Measurements from ENCODE around the gene NKAP.
"Not testable (repeated sequence)": the region's sequence is repeated elsewhere in the genome, so short reads cannot be mapped to it uniquely, and the experiment has no call there.

Gene NKAP

DNA sequence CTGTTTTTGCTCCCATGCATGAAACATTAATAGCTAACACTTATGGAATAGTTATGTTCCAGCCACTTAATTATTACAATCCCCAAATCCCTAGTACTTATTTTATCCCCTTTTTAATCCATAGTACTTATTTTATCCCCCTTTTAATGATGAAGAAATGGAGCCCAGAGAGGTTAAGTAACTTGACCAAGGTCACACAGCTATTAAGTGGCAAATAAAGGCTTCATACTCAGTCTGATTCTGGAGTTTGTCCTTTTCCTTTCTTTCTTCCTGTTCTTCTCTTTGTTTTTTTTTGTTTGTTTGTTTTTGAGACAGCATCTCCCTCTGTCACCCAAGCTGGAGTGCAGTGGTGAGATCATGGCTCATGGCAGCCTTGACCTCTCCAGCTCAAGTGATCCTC is 2.2 kb downstream of the NKAP start:
- DNase-seq (ENCODE audit: low read depth in 1 of 2, low spot score in 1 of 2), result no peak

- DNase-seq (ENCODE audit: low read depth in 1 of 2, low spot score in 1 of 2), result no peak
Observed at GRCh38 chrX:119935215-119935874, 8.2 kb downstream of the NKAP start.

GRCh38 chrX:119922391-119922790 is 21.2 kb downstream of the NKAP start:
- not testable (repeated sequence) for DNase-seq (ENCODE audit: low read depth in 1 of 2, low spot score in 1 of 2)

GRCh38 chrX:119919835-119920585 is 23.5 kb downstream of the NKAP start:
- no peak for DNase-seq (ENCODE audit: low read depth in 1 of 2, low spot score in 1 of 2)

GRCh38 chrX:119917877-119918276 is 25.7 kb downstream of the NKAP start:
- no peak for DNase-seq (ENCODE audit: low read depth in 1 of 2, low spot score in 1 of 2)

GRCh38 chrX:119916310-119916709 is 27.2 kb downstream of the NKAP start:
- no peak for DNase-seq (ENCODE audit: low read depth in 1 of 2, low spot score in 1 of 2)

GRCh38 chrX:119900976-119901375 is 42.6 kb downstream of the NKAP start:
- DNase-seq (ENCODE audit: low read depth in 1 of 2, low spot score in 1 of 2), result no peak

DNA sequence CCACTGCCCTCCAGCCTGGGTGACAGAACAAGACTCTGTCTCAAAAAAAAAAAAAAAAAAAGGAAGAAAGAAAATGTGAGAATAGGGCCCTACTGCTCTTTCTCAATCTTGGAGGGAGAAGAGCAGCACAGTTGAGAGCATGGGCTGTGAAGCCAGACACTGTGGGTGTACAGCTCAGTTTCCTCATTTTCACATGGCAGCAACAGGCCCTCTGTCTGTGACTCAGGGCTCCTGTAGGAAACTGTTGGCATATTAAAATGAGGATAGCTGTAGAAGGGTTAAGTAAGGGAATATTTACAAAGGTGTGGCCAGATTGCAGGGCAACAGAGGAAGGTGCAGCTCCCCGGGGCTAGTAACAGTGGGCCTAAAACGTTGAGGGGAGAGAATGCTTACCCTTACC is 44.4 kb downstream of the NKAP start:
- DNase-seq (ENCODE audit: low read depth in 1 of 2, low spot score in 1 of 2), result no peak

DNA sequence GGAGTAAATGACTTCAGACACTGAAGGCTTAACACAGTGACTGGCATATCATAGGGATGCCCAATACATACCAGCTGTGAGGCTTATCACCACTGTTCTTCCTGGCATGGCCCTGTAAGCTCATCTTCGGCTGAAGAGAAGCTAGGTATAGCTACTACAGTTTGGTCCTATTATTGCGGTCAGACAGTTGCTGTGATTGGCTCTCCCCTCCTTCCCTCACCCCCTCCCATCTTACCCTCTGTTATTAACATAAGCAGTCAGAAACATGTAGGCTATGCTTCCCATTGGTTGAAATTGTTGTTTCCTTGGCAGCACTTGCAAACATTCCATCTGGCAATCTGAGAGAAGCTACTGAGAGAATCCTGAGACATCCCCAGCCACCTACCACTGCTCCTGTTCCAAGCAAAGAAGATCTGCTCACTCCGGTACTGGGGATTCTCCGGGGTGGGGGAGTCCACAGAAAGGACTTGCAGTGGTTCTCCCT is 47.7 kb downstream of the NKAP start, which contains the start of gene AKAP14:
Gene AKAP14 (plus strand): TSS at position 51 of the 484 bp plus-strand sequence. CDS start 7,331 bp downstream, outside the sequence.
- no peak for DNase-seq (ENCODE audit: low read depth in 1 of 2, low spot score in 1 of 2)

DNA sequence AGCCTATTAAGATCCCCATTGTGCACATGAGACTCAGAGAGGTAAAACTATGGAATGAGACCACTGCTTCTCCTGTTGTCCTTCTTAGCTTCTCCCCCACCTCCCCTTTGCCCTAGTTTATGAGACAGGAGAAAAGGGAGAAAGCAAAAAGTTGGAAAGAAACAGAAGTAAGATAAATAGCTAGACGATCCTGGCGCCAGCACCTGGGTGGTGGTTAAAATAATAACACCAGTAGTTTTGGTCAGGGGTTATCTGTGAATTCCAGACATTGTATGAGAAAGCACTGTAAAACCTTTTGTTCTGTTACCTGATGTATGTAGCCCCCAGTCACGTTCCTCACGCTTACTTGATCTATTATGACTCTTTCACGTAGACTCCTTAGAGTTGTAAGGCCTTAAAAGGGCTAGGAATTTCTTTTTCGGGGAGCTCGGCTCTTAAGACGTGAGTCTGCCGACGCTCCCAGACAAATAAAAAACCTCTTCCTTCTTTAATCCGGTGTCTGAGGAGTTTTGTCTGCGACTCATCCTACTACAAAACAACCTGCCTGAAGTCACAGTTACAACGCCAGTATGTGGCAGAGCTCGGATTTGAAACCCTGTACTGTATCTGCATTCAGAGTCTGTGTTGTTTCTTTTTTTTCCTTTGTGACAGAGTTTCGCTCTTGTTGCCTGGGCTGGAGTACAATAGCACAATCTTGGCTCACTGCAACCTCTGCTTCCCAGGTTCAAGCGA is 51.4 kb downstream of the NKAP start:
- DNase-seq (ENCODE audit: low read depth in 1 of 2, low spot score in 1 of 2), result not testable (repeated sequence)

DNA sequence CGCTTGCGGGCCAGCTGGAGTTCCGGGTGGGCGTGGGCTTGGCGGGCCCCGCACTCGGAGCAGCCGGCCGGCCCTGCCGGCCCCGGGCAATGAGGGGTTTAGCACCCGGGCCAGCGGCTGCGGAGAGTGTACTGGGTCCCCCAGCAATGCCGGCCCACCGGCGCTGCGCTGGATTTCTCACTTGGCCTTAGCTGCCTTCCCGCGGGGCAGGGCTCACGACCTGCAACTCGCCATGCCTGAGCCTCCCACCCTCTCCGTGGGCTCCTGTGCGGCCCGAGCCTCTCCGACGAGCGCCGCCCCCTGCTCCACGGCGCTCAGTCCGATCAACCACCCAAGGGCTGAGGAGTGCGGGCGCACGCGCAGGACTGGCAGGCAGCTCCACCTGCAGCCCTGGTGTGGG is 52.9 kb downstream of the NKAP start:
- not testable (repeated sequence) for DNase-seq (ENCODE audit: low read depth in 1 of 2, low spot score in 1 of 2)

DNA sequence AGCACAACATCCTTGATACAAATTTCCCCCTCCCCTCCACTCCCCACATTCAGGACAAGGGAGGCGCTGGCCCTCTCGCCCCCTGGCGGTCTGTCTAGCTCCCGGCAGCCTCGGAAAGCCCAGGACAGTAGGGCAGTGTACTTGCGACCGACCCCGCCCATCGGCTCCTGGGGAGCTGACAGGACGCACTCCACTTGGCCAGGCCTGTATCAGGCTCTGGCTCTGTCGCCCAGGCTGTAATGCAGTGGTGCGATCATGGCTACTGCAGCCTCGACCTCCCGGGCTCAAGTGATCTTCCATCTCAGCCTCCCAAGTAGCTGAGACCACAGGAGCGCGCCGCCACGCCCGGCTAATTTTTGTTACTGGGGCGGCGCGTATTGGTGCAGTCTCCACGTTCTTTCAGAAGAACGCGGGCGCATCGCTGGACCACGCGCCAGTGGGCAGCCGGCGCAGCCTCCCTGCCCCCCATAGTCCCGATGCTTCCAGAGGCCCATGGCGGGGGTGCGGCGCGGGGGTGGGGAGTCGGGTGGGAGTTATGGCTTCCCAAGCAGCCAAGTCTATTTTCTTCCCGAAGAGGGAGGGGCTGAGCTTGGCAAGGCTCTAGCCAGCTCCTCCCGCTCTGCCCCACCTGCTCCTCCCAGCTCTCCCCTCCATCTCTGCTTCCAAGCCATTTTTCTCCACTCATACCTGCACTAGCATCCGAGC is 55.7 kb downstream of the NKAP start:
- DNase-seq (ENCODE audit: low read depth in 1 of 2, low spot score in 1 of 2), result peak in 1 of 2 donors; percentile 12

- DNase-seq (ENCODE audit: low read depth in 1 of 2, low spot score in 1 of 2), result no peak
Observed at GRCh38 chrX:119885554-119886428, 57.8 kb downstream of the NKAP start.

GRCh38 chrX:119880552-119881437 is 62.8 kb downstream of the NKAP start:
- DNase-seq (ENCODE audit: low read depth in 1 of 2, low spot score in 1 of 2), result no peak

- DNase-seq (ENCODE audit: low read depth in 1 of 2, low spot score in 1 of 2), result no peak
Observed at GRCh38 chrX:119880076-119880475, 63.5 kb downstream of the NKAP start.

- no peak for DNase-seq (ENCODE audit: low read depth in 1 of 2, low spot score in 1 of 2)
Observed at GRCh38 chrX:119878740-119879139, 64.8 kb downstream of the NKAP start.

- peak; percentile 61 to 76 for DNase-seq (ENCODE audit: low read depth in 1 of 2, low spot score in 1 of 2)
Observed at GRCh38 chrX:119871599-119872395, 71.8 kb downstream of the NKAP start, which contains the start of the genes NDUFA1 and RNF113A. TSS of gene NDUFA1 (plus strand) at chrX:119871832. CDS start at chrX:119871912, 80 bp downstream. TSS of gene RNF113A (minus strand) at chrX:119871733. CDS start at chrX:119871613, 120 bp downstream.

DNA sequence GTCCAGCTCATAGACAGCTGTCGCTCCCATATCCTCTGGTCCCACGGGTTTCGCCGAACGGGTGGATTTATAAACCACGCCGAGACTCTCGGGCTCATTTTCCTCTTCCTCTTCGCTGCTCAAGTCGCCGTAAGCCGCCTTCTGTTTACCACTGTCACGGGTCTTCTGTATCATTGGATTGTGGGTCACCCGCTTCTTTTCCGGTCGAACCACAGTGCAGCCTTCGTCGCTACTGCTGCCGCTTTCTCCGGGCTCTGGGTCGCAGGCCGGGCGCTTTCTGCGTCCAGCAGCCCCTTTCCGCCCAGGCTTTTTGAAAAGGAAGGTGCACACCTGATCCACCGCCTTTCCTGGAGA is 72.3 kb downstream of the NKAP start:
- DNase-seq (ENCODE audit: low read depth in 1 of 2, low spot score in 1 of 2), result no peak
